GM12878 (cell line): ENCODE measurements around the gene ZNF333.

ENCODE experiments used
- CEBPB ChIP-seq, 2 experiments: fragments of 150-350 bp in 1 of 2; IDR thresholded peaks; 2 replicates each; pipeline ENCODE4 v1.6.1; 2012 to 2014; ENCODE audit warnings: low read depth in 2 of 2, low read length in 2 of 2, borderline replicate concordance in 1 of 2, inconsistent platforms in 1 of 2
- CTCF ChIP-seq, 3 experiments: IDR thresholded peaks in 2 of 3; conservative IDR thresholded peaks in 1 of 3; 2 replicates each; pipeline ENCODE4 v1.5.1; 2011; ENCODE audit warnings: low read depth in 3 of 3, low read length in 3 of 3, mild to moderate bottlenecking in 3 of 3, control low read depth in 2 of 3, moderate library complexity in 2 of 3, inconsistent platforms in 1 of 3, mixed read lengths in 1 of 3; ENCODE audit not compliant: control insufficient read depth in 2 of 3, insufficient read depth in 1 of 3; ENCODE audit errors: extremely low read depth in 1 of 3
- EGR1 ChIP-seq, 2 experiments: IDR thresholded peaks; 1 replicate in 1 of 2; 2 replicates in 1 of 2; pipeline ENCODE4 v1.6.1; 2011 to 2012; ENCODE audit warnings: low read depth in 2 of 2, low read length in 2 of 2, borderline replicate concordance in 1 of 2, mild to moderate bottlenecking in 1 of 2, moderate library complexity in 1 of 2
- MAX ChIP-seq: IDR thresholded peaks from 2 replicates; pipeline ENCODE4 v1.6.1; 2012; ENCODE audit warnings: low read depth, low read length, improper control_type of control experiment
- RCOR1 ChIP-seq: conservative IDR thresholded peaks from 2 replicates; pipeline ENCODE4 v1.6.1; 2012; ENCODE audit warnings: low read depth, low read length, improper control_type of control experiment
- STAT3 ChIP-seq: IDR thresholded peaks from 2 replicates; pipeline ENCODE4 v1.6.1; 2011; ENCODE audit warnings: low read depth, low read length, improper control_type of control experiment

DNA sequence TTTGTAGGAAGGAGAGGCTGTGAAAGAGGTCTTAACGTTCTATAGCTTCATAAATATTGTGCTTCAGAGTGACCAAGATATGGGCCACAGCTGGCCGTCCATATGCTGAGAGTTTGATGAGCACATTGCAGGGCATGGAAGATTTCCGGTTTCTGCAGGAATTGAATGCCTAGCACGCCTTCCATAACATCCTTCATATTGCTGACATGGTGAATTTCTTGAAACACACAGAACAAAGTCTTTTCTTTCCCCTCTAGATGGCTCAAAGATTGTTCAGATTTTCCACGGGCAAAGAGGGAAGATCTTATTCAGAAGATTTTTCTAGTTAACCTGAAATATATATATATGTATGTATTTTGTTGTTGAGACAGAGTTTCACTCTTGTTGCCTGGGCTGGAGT, 46.1 kb downstream of the ZNF333 start:
- TF ChIP-seq MAX (no peak), CTCF (IDR thresholded peaks at IDR 0.05 in 2 of 3, conservative IDR thresholded peaks at IDR 0.05 in 1 of 3; ENCODE audit: control insufficient read depth in 2 of 3, extremely low read depth in 1 of 3, insufficient read depth in 1 of 3, low read depth in 3 of 3, low read length in 3 of 3) (no peak), RCOR1 (no peak), EGR1 (IDR thresholded peaks at IDR 0.05; ENCODE audit: borderline replicate concordance in 1 of 2, low read depth in 2 of 2, low read length in 2 of 2) (no peak), STAT3 (no peak), CEBPB (IDR thresholded peaks at IDR 0.05; ENCODE audit: borderline replicate concordance in 1 of 2, low read depth in 2 of 2, low read length in 2 of 2) (no peak)
